ENCODE measurements around the gene MYCL.

MYCL gene

GRCh38 chr1:39901714-39902459 is at the start of gene MYCL:
Gene MYCL, minus strand, starts transcription at chr1:39901917. Its CDS starts 483 bp downstream, at chr1:39901434.
- FAIRE-seq: no peak

- FAIRE-seq: no peak
These were observed 48.2 kb upstream of the MYCL start for GRCh38 chr1:39949891-39950290.

- no peak for FAIRE-seq
These were observed 45.5 kb upstream of the MYCL start for GRCh38 chr1:39947260-39947659.

- FAIRE-seq: no peak
These were observed 44.5 kb upstream of the MYCL start for GRCh38 chr1:39946216-39946615.

- no peak for FAIRE-seq
These were observed 42.8 kb upstream of the MYCL start for GRCh38 chr1:39944410-39945112.

GRCh38 chr1:39943471-39944290 is 42.0 kb upstream of the MYCL start:
- no peak for FAIRE-seq

GRCh38 chr1:39940980-39941871 is 39.5 kb upstream of the MYCL start:
- FAIRE-seq: no peak

GRCh38 chr1:39940253-39940652 is 38.5 kb upstream of the MYCL start:
- no peak for FAIRE-seq

- FAIRE-seq: no peak
These were observed 37.1 kb upstream of the MYCL start for GRCh38 chr1:39938856-39939255.

- no peak for FAIRE-seq
These were observed 35.2 kb upstream of the MYCL start for GRCh38 chr1:39936724-39937491.

- peak; percentile 5 for FAIRE-seq
These were observed 32.5 kb upstream of the MYCL start for GRCh38 chr1:39933956-39934941.

- no peak for FAIRE-seq
These were observed 27.3 kb upstream of the MYCL start for GRCh38 chr1:39928809-39929587.

- FAIRE-seq: no peak
These were observed 25.8 kb upstream of the MYCL start for GRCh38 chr1:39927538-39927937.

- no peak for FAIRE-seq
These were observed 25.1 kb upstream of the MYCL start for GRCh38 chr1:39926820-39927219.

- FAIRE-seq: no peak
These were observed 24.7 kb upstream of the MYCL start for GRCh38 chr1:39926343-39926793.

GRCh38 chr1:39925721-39926342 is 24.1 kb upstream of the MYCL start:
- FAIRE-seq: no peak

- FAIRE-seq: no peak
These were observed 20.6 kb upstream of the MYCL start for GRCh38 chr1:39922251-39922688.

GRCh38 chr1:39919545-39919944 is 17.8 kb upstream of the MYCL start:
- no peak for FAIRE-seq

- FAIRE-seq: no peak
These were observed 16.1 kb upstream of the MYCL start for GRCh38 chr1:39917825-39918224.

All from colon (tissue), 2 donors.